Peyer's patch (tissue), 4 donors: ENCODE measurements around the gene TSSC4.

Experiments used
- CTCF ChIP-seq, 6 experiments: fragments of 450-650 bp in 4 of 6; fragments of 200-600 bp in 2 of 6; sonication (generic) in 1 of 6; IDR thresholded peaks; one replicate each; pipeline ENCODE4 v1.5.1; 2017 to 2019; ENCODE audit warnings: antibody characterized with exemption in 6 of 6, mild to moderate bottlenecking in 3 of 6, moderate library complexity in 1 of 6
- POLR2A ChIP-seq, 2 donors: fragments of 450-650 bp; IDR thresholded peaks; one replicate each; pipeline ENCODE4 v1.5.1; 2017; ENCODE audit warnings: antibody characterized with exemption in 2 of 2, mild to moderate bottlenecking in 2 of 2, moderate library complexity in 2 of 2

DNA sequence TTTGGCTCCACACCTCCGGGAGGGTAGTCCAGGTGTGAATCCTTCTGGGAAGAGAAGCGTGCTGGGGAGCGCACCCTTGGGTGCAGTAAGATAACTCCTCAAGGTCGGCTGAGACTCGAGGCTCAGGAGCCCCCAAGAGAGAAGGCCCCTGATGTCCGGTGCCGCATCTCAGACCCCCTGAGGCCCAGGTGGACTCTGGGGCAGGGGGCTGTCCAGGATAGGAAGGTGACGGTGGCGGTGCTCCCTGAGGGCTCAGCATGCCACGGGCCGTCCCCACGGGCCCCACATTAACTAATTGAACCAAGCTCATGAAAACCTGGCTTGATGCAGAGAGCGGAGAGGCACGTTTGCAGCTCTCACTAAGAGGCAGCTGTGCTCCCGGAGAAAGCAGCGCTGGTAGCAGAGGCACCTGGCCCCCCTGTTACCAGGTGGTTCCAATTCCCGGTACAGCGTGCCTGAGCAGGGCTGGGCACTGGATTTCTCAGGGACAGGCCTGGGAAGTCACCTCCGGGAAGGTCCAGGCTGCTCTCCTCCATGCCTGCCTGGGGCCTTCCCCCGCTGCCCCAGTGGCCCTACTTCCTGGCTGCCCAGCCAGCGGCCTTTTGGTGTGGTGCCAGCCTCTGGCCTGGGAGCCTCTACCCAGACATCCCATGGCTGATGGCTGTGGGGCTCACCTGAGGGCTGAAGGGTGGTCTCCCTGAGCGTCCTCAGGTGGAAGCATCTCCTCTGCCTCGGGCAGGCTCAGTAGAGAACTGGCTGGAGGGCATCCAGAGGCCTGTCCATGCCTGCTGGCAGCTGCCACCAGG, 45.4 kb downstream of the TSSC4 start:
- TF ChIP-seq CTCF (IDR thresholded peaks at IDR 0.05) (no peak), POLR2A (IDR thresholded peaks at IDR 0.05) (no peak)
